HCT116 (cell line): ENCODE results near the gene GAB2. TPM values are rescaled to one million over a fixed set of nuclear protein-coding genes. Genes with fewer than 3 reads are reported as not detected.

ENCODE experiments used
- ATAC-seq: fragments of 200-7000 bp; cut with Tn5 transposase; 2 replicates; pipeline ENCODE4 v1.9.1; 2020; ENCODE audit warnings: mild to moderate bottlenecking, moderate library complexity
- BruUV-seq: library from RNA; stranded (reverse); fragments of 400-500 nt; replicated peaks from 2 replicates; lab custom pipeline; 2021; lab: Mats Ljungman, UMichigan
- CTCF ChIA-PET: fragments of 300-600 bp; sonication (Branson Sonifier 250); formaldehyde crosslinking; loops from one replicate; lab custom pipeline; 2021; ENCODE audit warnings: antibody characterized with exemption; lab: Charles Lee
- POLR2A ChIA-PET: fragments of 300-600, 350-600 bp; sonication (Branson Sonifier 250); formaldehyde crosslinking; loops from one replicate; lab custom pipeline; 2021; ENCODE audit warnings: antibody characterized with exemption; lab: Charles Lee
- RAD21 ChIA-PET, 2 experiments: fragments of 300-600 bp; sonication (Branson Sonifier 250); formaldehyde crosslinking; loops; one replicate each; lab custom pipeline; 2023; ENCODE audit warnings: low total read pairs in 2 of 2; ENCODE audit not compliant: uncharacterized antibody in 2 of 2, unreplicated experiment in 2 of 2, low non-redundant PET in 1 of 2; lab: Charles Lee
- DNase-seq: peaks from one replicate; pipeline ENCODE4 v3.0.0-alpha.2; 2010; ENCODE audit warnings: low read depth, low spot score
- H2AFZ ChIP-seq: fragments of 200-600 bp; shearing (Covaris generic), sonication (generic); 2 replicates; pipeline ENCODE4 v1.6.1; 2017; ENCODE audit warnings: low read depth, mixed run types, mixed read lengths, antibody characterized with exemption, low read length; ENCODE audit not compliant: poor library complexity, severe bottlenecking
- H3K27ac ChIP-seq: 2 replicates; pipeline ENCODE4 v1.5.1; 2012; ENCODE audit warnings: low read depth, low read length
- H3K27me3 ChIP-seq: fragments of 200-600 bp; sonication (generic); 2 replicates; pipeline ENCODE4 v1.6.1; 2016; ENCODE audit warnings: mixed run types, low read length, mixed read lengths; ENCODE audit not compliant: insufficient read depth
- H3K36me3 ChIP-seq, 2 experiments: fragments of 200-500 bp in 1 of 2; fragments of 200-600 bp in 1 of 2; sonication (Bioruptor generic) in 1 of 2; sonication (generic) in 1 of 2; 2 replicates each; pipeline versions ENCODE4 v1.5.1 to v1.6.1; 2014 to 2016; ENCODE audit warnings: low read length in 2 of 2, inconsistent platforms in 1 of 2, mixed read lengths in 1 of 2, mixed run types in 1 of 2; ENCODE audit not compliant: insufficient read depth in 2 of 2, control insufficient read depth in 1 of 2
- H3K4me1 ChIP-seq, 2 experiments: fragments of 200-600 bp in 1 of 2; sonication (generic) in 1 of 2; 2 replicates each; pipeline versions ENCODE4 v1.5.1 to v1.6.1; 2012 to 2017; ENCODE audit warnings: low read length in 2 of 2, inconsistent platforms in 1 of 2, mild to moderate bottlenecking in 1 of 2, mixed read lengths in 1 of 2, mixed run types in 1 of 2, moderate library complexity in 1 of 2; ENCODE audit not compliant: insufficient read depth in 2 of 2, control insufficient read depth in 1 of 2
- H3K4me2 ChIP-seq: fragments of 200-600 bp; sonication (generic); 2 replicates; pipeline ENCODE4 v1.6.1; 2017; ENCODE audit warnings: mixed run types, low read length, mixed read lengths
- H3K4me3 ChIP-seq, 2 experiments: fragments of 200-600 bp in 1 of 2; sonication (generic) in 1 of 2; replicated peaks in 1 of 2; 2 replicates each; pipeline ENCODE4 v1.5.1; 2011 to 2016; ENCODE audit warnings: low read length in 2 of 2, control low read depth in 1 of 2, low read depth in 1 of 2, mild to moderate bottlenecking in 1 of 2, mixed read lengths in 1 of 2, mixed run types in 1 of 2
- H3K79me2 ChIP-seq: fragments of 200-600 bp; sonication (generic); 2 replicates; pipeline ENCODE4 v1.6.1; 2017; ENCODE audit warnings: mild to moderate bottlenecking, mixed run types, low read length, moderate library complexity, mixed read lengths; ENCODE audit not compliant: insufficient read depth
- H3K9ac ChIP-seq: fragments of 200-600 bp; sonication (generic); 2 replicates; pipeline ENCODE4 v1.6.1; 2016; ENCODE audit warnings: low read length, mixed read lengths
- H3K9me2 ChIP-seq: fragments of 200-600 bp; sonication (generic), shearing (Covaris generic); 2 replicates; pipeline ENCODE4 v1.6.1; 2017; ENCODE audit warnings: mixed run types, mild to moderate bottlenecking, moderate library complexity; ENCODE audit not compliant: insufficient read depth
- H3K9me3 ChIP-seq, 2 experiments: fragments of 200-500 bp in 1 of 2; fragments of 200-600 bp in 1 of 2; sonication (Bioruptor generic) in 1 of 2; sonication (generic) in 1 of 2; 2 replicates each; pipeline ENCODE4 v1.6.1; 2014 to 2017; ENCODE audit warnings: low read length in 2 of 2, mixed read lengths in 2 of 2, inconsistent platforms in 1 of 2, low read depth in 1 of 2, mild to moderate bottlenecking in 1 of 2, mixed run types in 1 of 2, moderate library complexity in 1 of 2; ENCODE audit not compliant: control insufficient read depth in 1 of 2, insufficient read depth in 1 of 2
- H4K20me1 ChIP-seq: fragments of 200-600 bp; sonication (generic), shearing (Covaris generic); 2 replicates; pipeline ENCODE4 v1.6.1; 2017; ENCODE audit warnings: mixed run types, mild to moderate bottlenecking, moderate library complexity; ENCODE audit not compliant: insufficient read depth
- CEBPB ChIP-seq: IDR thresholded peaks from 2 replicates; pipeline ENCODE4 v1.6.1; 2012; ENCODE audit warnings: low read depth
- EGR1 ChIP-seq: IDR thresholded peaks from 2 replicates; pipeline ENCODE4 v1.6.1; 2012; ENCODE audit warnings: low read depth
- ELF1 ChIP-seq: IDR thresholded peaks from 2 replicates; pipeline ENCODE4 v1.6.1; 2012; ENCODE audit warnings: low read depth, borderline replicate concordance
- EZH2 ChIP-seq: fragments of 200-600 bp; sonication (generic); IDR thresholded peaks from 2 replicates; pipeline ENCODE4 v1.6.1; 2017; ENCODE audit warnings: antibody characterized with exemption, mixed run types
- EZH2phosphoT487 ChIP-seq: fragments of 200-600 bp; IDR thresholded peaks from 2 replicates; pipeline ENCODE4 v1.6.1; 2018; ENCODE audit warnings: antibody characterized with exemption, borderline replicate concordance
- FOSL1 ChIP-seq: IDR thresholded peaks from 2 replicates; pipeline ENCODE4 v1.6.1; 2012; ENCODE audit warnings: low read depth
- JUND ChIP-seq: IDR thresholded peaks from 2 replicates; pipeline ENCODE4 v1.6.1; 2012
- POLR2A ChIP-seq: IDR thresholded peaks from 2 replicates; pipeline ENCODE4 v1.7.0; 2011; ENCODE audit warnings: borderline replicate concordance; ENCODE audit not compliant: insufficient read depth, insufficient read length; ENCODE audit errors: extremely low read depth
- POLR2AphosphoS5 ChIP-seq: IDR thresholded peaks from 2 replicates; pipeline ENCODE4 v1.6.1; 2011; ENCODE audit warnings: mild to moderate bottlenecking, low read depth, low read length, moderate library complexity
- SIN3A ChIP-seq: IDR thresholded peaks from 2 replicates; pipeline ENCODE4 v1.6.1; 2012; ENCODE audit warnings: low read depth
- SRF ChIP-seq: IDR thresholded peaks from 2 replicates; pipeline ENCODE4 v1.6.1; 2012; ENCODE audit warnings: low read depth
- TCF7L2 ChIP-seq: IDR thresholded peaks from 2 replicates; pipeline ENCODE4 v1.7.0; 2011; ENCODE audit warnings: borderline replicate concordance, inconsistent platforms; ENCODE audit not compliant: insufficient read depth, insufficient read length; ENCODE audit errors: extremely low read depth
- ZFX ChIP-seq: fragments of 450-650 bp; IDR thresholded peaks from 2 replicates; pipeline ENCODE4 v1.6.1; 2017
- ZNF274 ChIP-seq: fragments of 200-500 bp; sonication (Bioruptor generic); IDR thresholded peaks from 2 replicates; pipeline ENCODE4 v1.6.1; 2014; ENCODE audit warnings: mild to moderate bottlenecking, low read depth, low read length, inconsistent platforms
- intact Hi-C: fragments of 100-400 bp; cut with micrococcal nuclease; formaldehyde crosslinking; loops from 2 replicates; pipeline ENCODE4 v1.10.0; 2022
- total RNA-seq: library from RNA; stranded (reverse); gene quantifications from one replicate; pipeline ENCODE4 v1.2.1, GENCODE V29; 2021; ENCODE audit not compliant: unreplicated experiment
- TF ChIP-seq, protein P1 (sequence below), 3 experiments: fragments of 200-600 bp in 1 of 3; sonication (generic) in 1 of 3; IDR thresholded peaks in 2 of 3; conservative IDR thresholded peaks in 1 of 3; 2 replicates each; pipeline ENCODE4 v1.5.1; 2012 to 2017; ENCODE audit warnings: low read depth in 2 of 3, low read length in 2 of 3, antibody characterized with exemption in 1 of 3, borderline replicate concordance in 1 of 3, control low read depth in 1 of 3, mild to moderate bottlenecking in 1 of 3, mixed read lengths in 1 of 3, mixed run types in 1 of 3, moderate library complexity in 1 of 3; ENCODE audit not compliant: insufficient read depth in 1 of 3
- TF ChIP-seq, protein P2 (sequence below): IDR thresholded peaks from 2 replicates; pipeline ENCODE4 v1.6.1; 2012; ENCODE audit warnings: low read depth
- TF ChIP-seq, protein P3 (sequence below): IDR thresholded peaks from 2 replicates; pipeline ENCODE4 v1.6.1; 2012
- TF ChIP-seq, protein P4 (sequence below): IDR thresholded peaks from 2 replicates; pipeline ENCODE4 v1.6.1; 2011; ENCODE audit warnings: mild to moderate bottlenecking, low read length, moderate library complexity; ENCODE audit not compliant: insufficient replicate concordance; ENCODE audit errors: extremely low read depth
- TF ChIP-seq, protein P5 (sequence below): IDR thresholded peaks from 2 replicates; pipeline ENCODE4 v1.6.1; 2012

GAB2 gene
- total RNA-seq, 1 experiment from 2014 or later: 1.9 TPM

DNA sequence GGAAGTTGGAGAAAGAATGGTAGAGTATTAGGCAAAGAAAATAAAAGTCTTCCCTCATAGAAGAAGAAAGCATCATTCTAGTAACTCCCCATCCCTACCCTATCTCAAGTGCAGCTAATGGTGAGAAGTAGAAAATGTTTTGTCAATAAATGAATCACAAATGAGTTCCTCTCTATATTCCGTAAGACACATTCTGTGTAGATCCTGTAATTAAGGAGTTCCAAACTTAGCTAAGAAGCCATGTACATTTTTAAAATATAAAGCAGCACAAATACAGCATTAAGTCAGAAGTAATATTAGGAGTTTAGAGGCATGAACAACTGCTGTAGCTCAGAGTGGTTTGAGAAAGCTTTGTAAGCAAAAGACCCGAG lies 80.1 kb downstream of the GAB2 start:
- H3K27ac ChIP-seq: no peak overlapping the region
- no TSS peak for BruUV-seq
- H3K9ac ChIP-seq: no peak overlapping the region
- no peaks in the 10 kb centered on the region for H3K79me2 ChIP-seq
- no peak for TF ChIP-seq TCF7L2
- no peak for TF ChIP-seq EGR1
- TF ChIP-seq, protein P1, sequence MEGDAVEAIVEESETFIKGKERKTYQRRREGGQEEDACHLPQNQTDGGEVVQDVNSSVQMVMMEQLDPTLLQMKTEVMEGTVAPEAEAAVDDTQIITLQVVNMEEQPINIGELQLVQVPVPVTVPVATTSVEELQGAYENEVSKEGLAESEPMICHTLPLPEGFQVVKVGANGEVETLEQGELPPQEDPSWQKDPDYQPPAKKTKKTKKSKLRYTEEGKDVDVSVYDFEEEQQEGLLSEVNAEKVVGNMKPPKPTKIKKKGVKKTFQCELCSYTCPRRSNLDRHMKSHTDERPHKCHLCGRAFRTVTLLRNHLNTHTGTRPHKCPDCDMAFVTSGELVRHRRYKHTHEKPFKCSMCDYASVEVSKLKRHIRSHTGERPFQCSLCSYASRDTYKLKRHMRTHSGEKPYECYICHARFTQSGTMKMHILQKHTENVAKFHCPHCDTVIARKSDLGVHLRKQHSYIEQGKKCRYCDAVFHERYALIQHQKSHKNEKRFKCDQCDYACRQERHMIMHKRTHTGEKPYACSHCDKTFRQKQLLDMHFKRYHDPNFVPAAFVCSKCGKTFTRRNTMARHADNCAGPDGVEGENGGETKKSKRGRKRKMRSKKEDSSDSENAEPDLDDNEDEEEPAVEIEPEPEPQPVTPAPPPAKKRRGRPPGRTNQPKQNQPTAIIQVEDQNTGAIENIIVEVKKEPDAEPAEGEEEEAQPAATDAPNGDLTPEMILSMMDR (IDR thresholded peaks at IDR 0.05 in 2 of 3, conservative IDR thresholded peaks at IDR 0.05 in 1 of 3; ENCODE audit: borderline replicate concordance in 1 of 3, insufficient read depth in 1 of 3, low read depth in 2 of 3, low read length in 2 of 3): no peak
- TF ChIP-seq POLR2AphosphoS5: no peak
- no peak for TF ChIP-seq ELF1
- TF ChIP-seq, protein P2, sequence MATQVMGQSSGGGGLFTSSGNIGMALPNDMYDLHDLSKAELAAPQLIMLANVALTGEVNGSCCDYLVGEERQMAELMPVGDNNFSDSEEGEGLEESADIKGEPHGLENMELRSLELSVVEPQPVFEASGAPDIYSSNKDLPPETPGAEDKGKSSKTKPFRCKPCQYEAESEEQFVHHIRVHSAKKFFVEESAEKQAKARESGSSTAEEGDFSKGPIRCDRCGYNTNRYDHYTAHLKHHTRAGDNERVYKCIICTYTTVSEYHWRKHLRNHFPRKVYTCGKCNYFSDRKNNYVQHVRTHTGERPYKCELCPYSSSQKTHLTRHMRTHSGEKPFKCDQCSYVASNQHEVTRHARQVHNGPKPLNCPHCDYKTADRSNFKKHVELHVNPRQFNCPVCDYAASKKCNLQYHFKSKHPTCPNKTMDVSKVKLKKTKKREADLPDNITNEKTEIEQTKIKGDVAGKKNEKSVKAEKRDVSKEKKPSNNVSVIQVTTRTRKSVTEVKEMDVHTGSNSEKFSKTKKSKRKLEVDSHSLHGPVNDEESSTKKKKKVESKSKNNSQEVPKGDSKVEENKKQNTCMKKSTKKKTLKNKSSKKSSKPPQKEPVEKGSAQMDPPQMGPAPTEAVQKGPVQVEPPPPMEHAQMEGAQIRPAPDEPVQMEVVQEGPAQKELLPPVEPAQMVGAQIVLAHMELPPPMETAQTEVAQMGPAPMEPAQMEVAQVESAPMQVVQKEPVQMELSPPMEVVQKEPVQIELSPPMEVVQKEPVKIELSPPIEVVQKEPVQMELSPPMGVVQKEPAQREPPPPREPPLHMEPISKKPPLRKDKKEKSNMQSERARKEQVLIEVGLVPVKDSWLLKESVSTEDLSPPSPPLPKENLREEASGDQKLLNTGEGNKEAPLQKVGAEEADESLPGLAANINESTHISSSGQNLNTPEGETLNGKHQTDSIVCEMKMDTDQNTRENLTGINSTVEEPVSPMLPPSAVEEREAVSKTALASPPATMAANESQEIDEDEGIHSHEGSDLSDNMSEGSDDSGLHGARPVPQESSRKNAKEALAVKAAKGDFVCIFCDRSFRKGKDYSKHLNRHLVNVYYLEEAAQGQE: no peak
- TF ChIP-seq JUND: no peak
- TF ChIP-seq SRF: no peak
- no peak for TF ChIP-seq FOSL1
- no peak for TF ChIP-seq ZFX
- no peak for TF ChIP-seq POLR2A
- TF ChIP-seq CEBPB: no peak
- TF ChIP-seq, protein P3, sequence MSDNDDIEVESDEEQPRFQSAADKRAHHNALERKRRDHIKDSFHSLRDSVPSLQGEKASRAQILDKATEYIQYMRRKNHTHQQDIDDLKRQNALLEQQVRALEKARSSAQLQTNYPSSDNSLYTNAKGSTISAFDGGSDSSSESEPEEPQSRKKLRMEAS: no peak
- TF ChIP-seq EZH2phosphoT487: no peak
- TF ChIP-seq SIN3A: no peak
- TF ChIP-seq, protein P4, sequence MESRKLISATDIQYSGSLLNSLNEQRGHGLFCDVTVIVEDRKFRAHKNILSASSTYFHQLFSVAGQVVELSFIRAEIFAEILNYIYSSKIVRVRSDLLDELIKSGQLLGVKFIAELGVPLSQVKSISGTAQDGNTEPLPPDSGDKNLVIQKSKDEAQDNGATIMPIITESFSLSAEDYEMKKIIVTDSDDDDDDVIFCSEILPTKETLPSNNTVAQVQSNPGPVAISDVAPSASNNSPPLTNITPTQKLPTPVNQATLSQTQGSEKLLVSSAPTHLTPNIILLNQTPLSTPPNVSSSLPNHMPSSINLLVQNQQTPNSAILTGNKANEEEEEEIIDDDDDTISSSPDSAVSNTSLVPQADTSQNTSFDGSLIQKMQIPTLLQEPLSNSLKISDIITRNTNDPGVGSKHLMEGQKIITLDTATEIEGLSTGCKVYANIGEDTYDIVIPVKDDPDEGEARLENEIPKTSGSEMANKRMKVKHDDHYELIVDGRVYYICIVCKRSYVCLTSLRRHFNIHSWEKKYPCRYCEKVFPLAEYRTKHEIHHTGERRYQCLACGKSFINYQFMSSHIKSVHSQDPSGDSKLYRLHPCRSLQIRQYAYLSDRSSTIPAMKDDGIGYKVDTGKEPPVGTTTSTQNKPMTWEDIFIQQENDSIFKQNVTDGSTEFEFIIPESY: no peak
- TF ChIP-seq, protein P5, sequence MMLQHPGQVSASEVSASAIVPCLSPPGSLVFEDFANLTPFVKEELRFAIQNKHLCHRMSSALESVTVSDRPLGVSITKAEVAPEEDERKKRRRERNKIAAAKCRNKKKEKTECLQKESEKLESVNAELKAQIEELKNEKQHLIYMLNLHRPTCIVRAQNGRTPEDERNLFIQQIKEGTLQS: no peak
- no peak for TF ChIP-seq ZNF274
- no peak for TF ChIP-seq EZH2
- peaks cover 0 to 3% of the 10 kb centered on the region in 2 experiments; a peak in 1 of 4 replicates for H3K9me3 ChIP-seq
- ATAC-seq (no peak), DNase-seq (no peak)
- no peak overlapping the region for H3K4me3 ChIP-seq
- H3K4me2 ChIP-seq: no peak overlapping the region
- no peaks in the 10 kb centered on the region for H3K9me2 ChIP-seq
- no peaks in the 10 kb centered on the region for H3K4me1 ChIP-seq
- no peaks in the 10 kb centered on the region for H3K27me3 ChIP-seq
- no peaks in the 10 kb centered on the region for H4K20me1 ChIP-seq
- H2AFZ ChIP-seq: no peak overlapping the region
- intact Hi-C loops: no loop called here
- ChIA-PET CTCF (no interaction called here), POLR2A (interaction anchor here (0.6 kb wide), 1 partner anchor 15 kb away, joined by 4 read pairs; no protein-coding TSS in a partner anchor), RAD21 (no interaction called here)
- H3K36me3 ChIP-seq: no peaks in the 10 kb centered on the region
